Upper lobe of left lung (tissue), 6 donors: Measurements from ENCODE around the gene DNAH17. TPM values are rescaled to one million over a fixed set of nuclear protein-coding genes. Genes with fewer than 3 reads are reported as not detected.

ENCODE experiments used
- ATAC-seq, 2 donors: fragments of 200-7000 bp; cut with Tn5 transposase; one replicate each; pipeline ENCODE4 v1.9.1; 2022; ENCODE audit warnings: mild to moderate bottlenecking in 2 of 2, moderate library complexity in 2 of 2; ENCODE audit not compliant: low FRiP score in 2 of 2
- DNase-seq, 2 donors: peaks; one replicate each; pipeline ENCODE4 v3.0.0-alpha.2; 2019 to 2020
- H3K27ac ChIP-seq, 4 donors: fragments of 200-600 bp; sonication (generic); one replicate each; pipeline ENCODE4 v1.5.1; 2016 to 2019
- H3K27me3 ChIP-seq, 4 donors: fragments of 200-600 bp; sonication (generic); one replicate each; pipeline ENCODE4 v1.5.1; 2017 to 2019
- H3K36me3 ChIP-seq, 4 donors: fragments of 200-600 bp; sonication (generic); one replicate each; pipeline ENCODE4 v1.5.1; 2016 to 2019
- H3K4me1 ChIP-seq, 4 donors: fragments of 200-600 bp; sonication (generic); one replicate each; pipeline ENCODE4 v1.5.1; 2018 to 2019
- H3K4me3 ChIP-seq, 4 donors: fragments of 200-600 bp; sonication (generic); one replicate each; pipeline ENCODE4 v1.5.1; 2017 to 2019; ENCODE audit warnings: mild to moderate bottlenecking in 2 of 4, moderate library complexity in 1 of 4
- H3K9me3 ChIP-seq, 4 donors: fragments of 200-600 bp; sonication (generic); one replicate each; pipeline ENCODE4 v1.5.1; 2018 to 2019
- EP300 ChIP-seq, 4 donors: sonication (generic); formaldehyde crosslinking; IDR thresholded peaks; one replicate each; pipeline ENCODE4 v1.5.1; 2017; ENCODE audit warnings: antibody characterized with exemption in 4 of 4, control low read depth in 2 of 4
- POLR2A ChIP-seq, 4 donors: fragments of 450-650 bp; IDR thresholded peaks; one replicate each; pipeline ENCODE4 v1.5.1; 2016 to 2017; ENCODE audit warnings: antibody characterized with exemption in 4 of 4, mild to moderate bottlenecking in 2 of 4
- POLR2AphosphoS5 ChIP-seq, 2 donors: sonication (generic); formaldehyde crosslinking; IDR thresholded peaks; one replicate each; pipeline ENCODE4 v1.5.1; 2017; ENCODE audit warnings: antibody characterized with exemption in 2 of 2
- WGBS, 2 donors: methylation state at CpG; one replicate each; pipeline ENCODE4 v1.1.5; 2017 to 2018; 5-methylcytosine and 5-hydroxymethylcytosine counted together
- total RNA-seq, 6 donors: library from RNA; depleted of rRNA in 4 of 6; stranded (reverse); fragments of >200 nt in 4 of 6; gene quantifications; one replicate each; pipeline versions ENCODE4 v1.1.0 to v1.2.1, GENCODE V29; 2016 to 2021
- TF ChIP-seq, protein P1 (sequence below), 6 experiments: fragments of 450-650 bp in 4 of 6; fragments of 200-600 bp in 2 of 6; sonication (generic) in 2 of 6; IDR thresholded peaks; one replicate each; pipeline ENCODE4 v1.5.1; 2016 to 2019; ENCODE audit warnings: antibody characterized with exemption in 6 of 6
- donor health status: DM: no; HTN: no; CAD: no; lungs with moderate emphysema.
- donor health status: DM: no; HTN: yes; CAD: no; lungs with severe emphysema.

Gene DNAH17
- total RNA-seq, 6 donors from 2014 or later = 2.0 to 21.0 (median 3.7) TPM

DNA sequence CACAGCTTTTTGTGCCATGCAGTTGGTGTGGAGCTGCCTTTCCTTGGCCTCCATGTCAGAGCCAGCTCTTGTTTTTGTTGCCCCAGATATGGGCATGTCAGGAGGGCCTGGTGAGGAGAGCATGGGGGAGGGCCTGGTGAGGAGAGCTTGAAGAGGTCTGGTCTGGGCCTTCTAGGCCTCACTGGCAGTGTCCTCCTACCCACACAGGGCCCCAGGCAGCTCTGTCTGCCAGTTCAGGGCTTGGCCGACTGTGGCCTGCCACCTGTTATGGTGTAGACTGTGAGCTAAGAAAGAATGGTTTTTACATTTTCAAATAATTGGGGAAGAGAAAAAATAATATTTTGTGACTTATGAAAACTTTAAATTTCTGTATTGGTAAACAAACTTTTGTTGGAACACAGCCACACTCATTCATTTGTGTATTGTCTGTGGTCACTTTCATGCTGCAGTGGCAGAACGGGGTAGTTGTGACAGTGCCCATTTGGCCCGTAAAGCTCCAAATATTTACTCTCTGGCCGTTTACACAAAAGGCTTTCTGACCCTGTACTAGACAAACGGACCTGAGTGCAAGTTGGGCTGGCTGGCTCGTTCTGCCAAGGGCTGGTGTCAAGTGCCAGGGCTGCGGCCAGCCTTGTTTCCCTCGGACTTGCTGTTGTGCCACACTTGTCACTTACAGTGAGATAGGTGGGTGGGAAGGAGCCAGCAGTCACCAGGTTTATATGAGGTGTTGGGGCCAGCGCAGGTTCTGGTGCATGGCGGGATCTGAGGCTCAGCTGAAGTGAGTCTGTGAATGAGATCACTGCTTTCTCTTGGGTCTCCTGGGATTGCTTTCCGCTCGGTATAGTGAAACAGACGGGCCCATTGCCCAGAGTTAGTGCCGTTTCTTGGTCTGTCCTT, 180.5 kb downstream of the DNAH17 start:
- Histone ChIP-seq H3K4me1 (peaks cover 50 to 55% (median 53%) of the 10 kb centered on the region in 4 donors), H3K36me3 (peaks cover 25 to 82% (median 59%) of the 10 kb centered on the region in 4 donors), H3K4me3 (no peak overlapping the region), H3K27me3 (no peaks in the 10 kb centered on the region), H3K27ac (peak overlapping the region; percentile 35 to 75 (median 58)), H3K9me3 (no peaks in the 10 kb centered on the region)
- DNase-seq (peak in 1 of 2 donors; percentile 85), ATAC-seq (peak; percentile 35 to 44)
- TF ChIP-seq, protein P1, sequence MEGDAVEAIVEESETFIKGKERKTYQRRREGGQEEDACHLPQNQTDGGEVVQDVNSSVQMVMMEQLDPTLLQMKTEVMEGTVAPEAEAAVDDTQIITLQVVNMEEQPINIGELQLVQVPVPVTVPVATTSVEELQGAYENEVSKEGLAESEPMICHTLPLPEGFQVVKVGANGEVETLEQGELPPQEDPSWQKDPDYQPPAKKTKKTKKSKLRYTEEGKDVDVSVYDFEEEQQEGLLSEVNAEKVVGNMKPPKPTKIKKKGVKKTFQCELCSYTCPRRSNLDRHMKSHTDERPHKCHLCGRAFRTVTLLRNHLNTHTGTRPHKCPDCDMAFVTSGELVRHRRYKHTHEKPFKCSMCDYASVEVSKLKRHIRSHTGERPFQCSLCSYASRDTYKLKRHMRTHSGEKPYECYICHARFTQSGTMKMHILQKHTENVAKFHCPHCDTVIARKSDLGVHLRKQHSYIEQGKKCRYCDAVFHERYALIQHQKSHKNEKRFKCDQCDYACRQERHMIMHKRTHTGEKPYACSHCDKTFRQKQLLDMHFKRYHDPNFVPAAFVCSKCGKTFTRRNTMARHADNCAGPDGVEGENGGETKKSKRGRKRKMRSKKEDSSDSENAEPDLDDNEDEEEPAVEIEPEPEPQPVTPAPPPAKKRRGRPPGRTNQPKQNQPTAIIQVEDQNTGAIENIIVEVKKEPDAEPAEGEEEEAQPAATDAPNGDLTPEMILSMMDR (IDR thresholded peaks at IDR 0.05) = no peak
- peak; percentile 18 to 67 for TF ChIP-seq POLR2AphosphoS5 (IDR thresholded peaks at IDR 0.05)
- 44 to 54% methylated on average over 13 to 14 of the region's 14 CpGs for WGBS, 2 donors

DNA sequence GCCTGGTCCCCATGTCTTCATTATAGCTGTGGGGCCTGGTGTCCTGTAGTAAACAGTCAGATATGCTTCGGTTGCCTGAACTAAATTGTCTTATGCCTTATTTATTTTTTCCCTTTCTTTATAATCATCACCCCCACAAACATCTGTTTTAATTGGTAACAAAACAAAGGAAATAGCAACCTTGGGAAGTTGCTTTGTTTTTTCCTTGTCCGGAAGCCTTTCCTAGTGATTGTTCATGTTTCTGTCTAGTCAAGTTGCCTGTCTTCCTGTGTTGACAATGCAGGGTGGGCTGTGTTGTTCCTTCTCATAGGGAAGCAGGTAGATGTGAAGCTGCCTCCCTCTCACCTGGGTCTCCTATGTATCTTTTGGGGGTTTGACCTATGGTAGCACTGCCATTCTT, 182.0 kb downstream of the DNAH17 start:
- DNase-seq = no peak
- no peak for ATAC-seq
- Histone ChIP-seq H3K27me3 (no peaks in the 10 kb centered on the region), H3K27ac (peak overlapping the region; percentile 35 to 75 (median 62)), H3K4me1 (peaks cover 63 to 69% (median 65%) of the 10 kb centered on the region in 4 donors), H3K9me3 (no peaks in the 10 kb centered on the region), H3K4me3 (no peak overlapping the region), H3K36me3 (peaks cover 20 to 67% (median 50%) of the 10 kb centered on the region in 4 donors)
- TF ChIP-seq EP300 (IDR thresholded peaks at IDR 0.05) (no peak), POLR2AphosphoS5 (IDR thresholded peaks at IDR 0.05) (peak in 1 of 2 donors; percentile 35)
- 59 to 72% methylated on average over 2 of the region's 2 CpGs for WGBS, 2 donors

DNA sequence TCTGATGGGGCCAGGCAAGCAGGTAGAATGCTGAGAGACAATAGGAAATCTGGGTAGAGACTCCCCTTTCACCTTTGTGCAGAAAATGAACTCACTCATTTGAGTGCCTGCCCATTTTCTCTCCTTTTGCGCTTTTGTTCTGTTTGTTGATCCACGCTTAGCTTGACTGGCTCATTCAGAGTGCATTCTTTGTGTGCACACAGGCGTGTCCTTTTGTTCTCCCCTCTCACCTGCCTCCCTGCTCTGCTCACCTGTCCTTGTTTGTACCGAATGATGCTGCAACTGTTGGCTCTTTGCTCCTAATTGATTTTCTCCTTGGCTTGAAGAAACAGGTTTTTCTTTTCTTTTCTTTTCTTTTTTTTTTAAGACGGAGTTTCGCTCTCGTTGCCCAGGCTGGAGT, 183.0 kb downstream of the DNAH17 start:
- DNase-seq (no peak), ATAC-seq (no peak)
- H3K4me1 ChIP-seq = peaks cover 73 to 79% (median 75%) of the 10 kb centered on the region in 4 donors
- peaks cover 13 to 57% (median 40%) of the 10 kb centered on the region in 4 donors for H3K36me3 ChIP-seq
- no peak for TF ChIP-seq EP300 (IDR thresholded peaks at IDR 0.05)
- no peak for TF ChIP-seq POLR2AphosphoS5 (IDR thresholded peaks at IDR 0.05)
- TF ChIP-seq, protein P1 (IDR thresholded peaks at IDR 0.05) = no peak
- TF ChIP-seq POLR2A (IDR thresholded peaks at IDR 0.05) = no peak
- 86 to 87% methylated on average over 7 of the region's 7 CpGs for WGBS, 2 donors
- H3K4me3 ChIP-seq = no peak overlapping the region
- peak overlapping the region in 3 of 4 donors; percentile 35 to 75 (median 64) for H3K27ac ChIP-seq
- H3K9me3 ChIP-seq = no peaks in the 10 kb centered on the region
- no peaks in the 10 kb centered on the region for H3K27me3 ChIP-seq

DNA sequence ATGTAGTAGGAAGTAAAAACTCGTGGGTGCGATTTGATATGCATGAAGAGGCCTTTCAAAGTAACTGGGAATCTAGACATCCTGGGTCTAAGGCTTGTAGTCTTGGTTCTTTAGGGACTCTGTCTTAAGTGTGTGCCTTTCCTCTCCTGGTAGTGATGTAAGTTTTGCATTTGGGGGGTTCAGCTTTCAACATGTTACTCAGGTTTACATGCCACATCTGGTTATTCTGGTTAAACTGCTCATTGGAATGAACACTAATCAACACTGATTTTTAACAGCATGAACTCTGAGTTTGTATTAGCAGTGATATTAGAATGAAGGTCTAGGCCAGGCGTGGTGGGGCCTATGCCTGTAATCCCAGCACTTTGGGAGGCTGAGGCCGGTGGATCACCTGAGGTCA, 183.6 kb downstream of the DNAH17 start:
- WGBS, 2 donors = 87 to 90% methylated on average over 4 of the region's 4 CpGs
- H3K4me3 ChIP-seq = no peak overlapping the region
- no peaks in the 10 kb centered on the region for H3K27me3 ChIP-seq
- H3K9me3 ChIP-seq = no peaks in the 10 kb centered on the region
- no peak for ATAC-seq
- TF ChIP-seq POLR2A (IDR thresholded peaks at IDR 0.05) (no peak), EP300 (IDR thresholded peaks at IDR 0.05) (no peak), POLR2AphosphoS5 (IDR thresholded peaks at IDR 0.05) (no peak)
- TF ChIP-seq, protein P1 (IDR thresholded peaks at IDR 0.05) = no peak
- H3K36me3 ChIP-seq = peaks cover 6 to 51% (median 34%) of the 10 kb centered on the region in 4 donors
- peaks cover 79 to 84% (median 81%) of the 10 kb centered on the region in 4 donors for H3K4me1 ChIP-seq
- DNase-seq = no peak
- H3K27ac ChIP-seq = peak overlapping the region in 2 of 4 donors; percentile 23 to 48

DNA sequence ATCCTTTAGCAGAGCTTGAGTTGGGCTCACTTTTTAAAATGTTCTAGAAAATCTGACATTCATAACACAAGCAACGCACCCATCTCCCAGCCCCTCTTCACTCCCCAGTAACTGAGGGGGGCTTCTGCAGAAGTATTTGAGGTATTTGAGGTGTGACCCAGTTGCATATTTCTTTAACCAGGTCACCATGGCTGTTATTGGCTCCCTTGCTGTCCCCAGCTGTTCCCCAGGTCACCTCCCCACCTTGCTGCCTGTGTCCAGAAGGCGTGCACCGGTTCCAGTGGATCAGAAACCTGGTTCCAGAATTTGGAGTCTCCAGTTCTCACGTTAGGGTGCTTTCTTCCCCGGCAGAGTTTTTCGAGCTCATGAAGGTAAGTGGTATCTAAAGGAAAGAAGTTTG, 184.9 kb downstream of the DNAH17 start:
- Histone ChIP-seq H3K9me3 (no peaks in the 10 kb centered on the region), H3K4me1 (peaks cover 81 to 89% (median 83%) of the 10 kb centered on the region in 4 donors), H3K36me3 (peaks cover 0 to 39% (median 24%) of the 10 kb centered on the region in 4 donors), H3K4me3 (no peak overlapping the region), H3K27ac (peak overlapping the region in 2 of 4 donors; percentile 97 to 98), H3K27me3 (no peaks in the 10 kb centered on the region)
- no peak for ATAC-seq
- DNase-seq = no peak
- 90 to 93% methylated on average over 4 to 6 of the region's 6 CpGs for WGBS, 2 donors
- TF ChIP-seq, protein P1 (IDR thresholded peaks at IDR 0.05) = no peak
- TF ChIP-seq EP300 (IDR thresholded peaks at IDR 0.05) (no peak), POLR2A (IDR thresholded peaks at IDR 0.05) (no peak), POLR2AphosphoS5 (IDR thresholded peaks at IDR 0.05) (no peak)
